SW 1271 (cell line): ENCODE results near the gene ZNF778.

Experiments
- DNase-seq, 2 experiments: peaks; one replicate each; lab custom pipeline; 2025; lab: John Stamatoyannopoulos, UW

ZNF778 gene

DNA sequence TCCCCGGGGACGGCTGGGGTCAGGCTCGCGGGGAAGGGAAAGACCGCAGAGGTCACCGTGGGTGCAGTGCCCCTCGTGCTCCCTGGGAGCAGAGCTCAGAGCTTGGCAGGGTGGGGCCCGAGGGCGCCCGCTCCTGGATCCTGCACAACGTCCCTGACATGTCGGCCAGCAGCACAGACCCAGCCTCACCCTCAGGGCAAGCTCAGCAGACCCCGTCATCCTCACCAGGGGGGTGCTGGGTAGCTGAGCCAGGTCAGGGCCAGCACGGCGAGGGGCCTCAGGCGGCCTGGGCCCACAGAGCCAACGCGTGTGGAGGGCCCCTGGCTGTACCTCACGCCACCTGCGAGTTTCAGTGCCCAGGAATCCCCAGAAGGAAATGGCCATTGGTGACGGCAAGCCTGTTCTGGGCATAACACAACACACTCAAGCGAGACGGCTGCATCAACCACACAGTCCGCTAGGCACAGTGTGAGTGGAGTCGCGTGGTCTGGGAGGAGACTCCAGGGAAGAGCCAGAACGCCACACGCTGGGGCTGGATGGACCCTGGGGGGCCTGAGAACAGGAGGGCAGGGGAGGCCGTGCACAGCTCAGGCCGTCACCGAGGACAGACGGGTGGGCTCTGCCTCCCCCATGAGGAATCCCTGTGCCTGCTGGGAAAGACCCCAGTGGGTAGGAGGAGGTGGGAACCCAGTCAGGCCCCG lies 60.3 kb downstream of the ZNF778 start:
- no peak for DNase-seq

GRCh38 chr16:89278441-89279240 lies 61.1 kb downstream of the ZNF778 start:
- no peak for DNase-seq

DNA sequence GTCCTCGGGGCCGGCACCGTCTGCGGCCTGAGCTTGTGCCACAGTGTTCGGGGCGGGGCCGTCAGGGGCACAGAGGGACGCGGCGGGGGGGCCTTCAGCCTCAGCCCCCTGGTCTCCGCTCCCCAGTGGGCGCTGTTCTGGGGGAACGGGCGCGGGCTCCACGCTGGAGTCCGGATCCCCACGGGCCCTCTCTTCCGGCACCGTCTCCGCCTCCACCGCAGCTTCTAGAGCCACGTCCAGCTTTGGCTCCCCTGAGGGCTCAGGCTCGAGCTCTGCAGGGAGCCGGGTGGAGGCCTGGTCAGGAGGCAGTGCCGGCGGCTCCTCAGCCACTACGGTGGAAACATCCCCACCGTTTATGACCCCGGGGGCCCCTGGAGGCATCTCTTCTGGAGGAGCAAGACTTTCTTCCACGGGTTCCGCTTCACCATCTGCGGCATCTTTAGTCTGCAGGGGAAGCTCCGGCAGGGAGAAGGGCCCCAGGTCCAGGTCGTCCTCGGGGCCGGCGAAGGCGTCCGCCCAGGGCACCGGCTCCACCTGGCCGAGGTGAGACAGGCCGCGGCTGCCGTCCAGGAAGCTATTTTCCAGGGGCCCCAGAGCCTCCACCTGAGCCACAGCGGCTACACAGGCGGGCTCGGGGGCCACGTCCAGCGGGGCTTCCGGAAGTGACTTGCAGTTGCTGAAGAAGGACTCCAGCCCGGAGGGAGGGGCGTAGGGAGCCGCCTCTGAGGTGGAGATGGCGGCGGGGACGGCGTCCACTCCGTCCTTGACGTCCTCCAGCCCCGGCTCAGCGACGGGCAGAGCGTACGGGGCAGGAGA lies 62.4 kb downstream of the ZNF778 start:
- DNase-seq = no peak

DNA sequence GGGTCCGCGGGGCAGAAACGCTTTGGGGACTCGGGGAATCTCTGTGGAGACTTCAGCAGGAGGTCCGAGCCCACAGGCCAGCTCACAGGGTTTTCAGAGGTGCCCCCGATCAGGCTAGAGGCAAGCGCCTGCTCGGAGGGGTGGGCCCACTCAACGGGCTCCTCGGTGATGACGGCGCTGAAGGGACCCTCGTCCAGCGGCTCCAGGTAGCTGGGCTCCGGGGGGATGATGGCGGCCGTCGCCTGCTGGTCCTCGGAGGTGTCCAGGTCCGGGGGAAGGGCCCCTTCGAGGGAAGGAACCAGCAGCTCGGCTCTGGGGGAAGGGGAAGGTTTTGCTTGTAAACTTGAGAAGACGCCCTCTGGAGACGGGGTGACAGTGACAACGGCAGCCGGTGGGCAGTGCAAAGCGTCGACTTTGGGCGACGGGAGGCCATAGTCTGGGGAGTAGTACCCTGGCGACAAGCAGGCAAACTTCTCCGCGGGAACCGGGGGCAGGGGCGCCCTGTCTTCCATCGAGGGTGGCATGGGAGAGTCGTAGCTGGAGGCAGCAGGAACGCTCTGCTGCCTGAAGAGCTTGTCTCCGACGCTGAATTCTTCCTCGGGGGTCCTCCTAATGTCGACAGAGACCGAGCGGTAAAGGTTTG lies 63.2 kb downstream of the ZNF778 start:
- DNase-seq = no peak

DNA sequence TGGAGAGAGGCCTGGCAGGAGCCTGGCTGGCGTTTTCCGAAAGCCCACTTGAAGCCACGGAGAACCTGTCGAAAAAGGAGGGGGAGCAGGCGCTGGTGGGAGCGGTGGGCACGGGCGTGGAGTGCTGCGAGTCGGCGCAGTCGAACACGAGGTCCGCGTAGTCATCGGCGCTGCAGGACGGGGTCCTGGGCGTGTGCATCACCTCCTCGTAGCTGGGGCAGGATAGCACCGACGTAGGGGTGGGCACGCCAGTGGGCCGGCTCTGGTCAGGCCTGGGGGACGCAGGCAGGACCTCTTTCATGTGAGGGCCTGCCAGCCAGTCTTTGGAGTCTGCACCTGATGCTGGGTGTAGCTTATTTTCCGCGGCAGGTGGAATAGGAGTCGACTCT lies 63.7 kb downstream of the ZNF778 start:
- no peak for DNase-seq

- no peak for DNase-seq
Observed at GRCh38 chr16:89281829-89282228, 64.3 kb downstream of the ZNF778 start.

GRCh38 chr16:89282523-89282922 lies 65.0 kb downstream of the ZNF778 start:
- DNase-seq = no peak

GRCh38 chr16:89283449-89283848 lies 65.9 kb downstream of the ZNF778 start:
- no peak for DNase-seq

- no peak for DNase-seq
Observed at GRCh38 chr16:89285381-89285780, 67.9 kb downstream of the ZNF778 start.

DNA sequence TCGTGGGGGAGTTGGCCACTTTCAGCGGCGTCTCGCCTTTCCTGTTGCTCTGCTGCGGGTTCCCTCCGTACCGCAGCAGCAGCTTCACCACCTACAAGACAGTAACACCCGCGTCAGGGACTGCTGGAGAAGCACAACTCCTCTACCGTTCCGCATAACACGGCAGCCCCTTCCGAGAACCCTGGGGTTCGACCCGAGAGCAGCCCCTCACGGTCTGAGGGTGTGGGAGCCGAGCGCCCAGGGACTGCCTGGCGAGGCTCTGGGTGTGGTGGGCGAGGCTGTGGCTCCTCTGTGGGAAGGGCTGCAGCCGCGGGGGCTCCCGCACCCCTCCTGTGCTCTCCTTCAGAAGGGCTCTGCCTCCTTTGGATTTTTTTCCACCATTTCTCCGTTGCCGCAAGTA lies 68.6 kb downstream of the ZNF778 start:
- DNase-seq = no peak
